Neural progenitor cell (in vitro differentiated cells): ENCODE results near the gene GTF3C2. TPM values are rescaled to one million over a fixed set of nuclear protein-coding genes. Genes with fewer than 3 reads are reported as not detected.

Experiments
- DNase-seq: peaks from one replicate; pipeline ENCODE4 v3.0.0-alpha.2; 2016; ENCODE audit warnings: low spot score
- H2AFZ ChIP-seq: fragments of 200-600 bp; sonication (generic); replicated peaks from 2 replicates; pipeline ENCODE4 v1.6.1; 2016; ENCODE audit warnings: antibody characterized with exemption
- H3F3A ChIP-seq: fragments of 200-600 bp; sonication (generic); 2 replicates; pipeline ENCODE4 v1.6.1; 2016; ENCODE audit warnings: antibody characterized with exemption, low read depth
- H3K27ac ChIP-seq: fragments of 200-600 bp; sonication (generic); 2 replicates; pipeline ENCODE4 v1.5.1; 2016; ENCODE audit warnings: mild to moderate bottlenecking
- H3K27me3 ChIP-seq: fragments of 200-600 bp; sonication (generic); 2 replicates; pipeline ENCODE4 v1.6.1; 2016; ENCODE audit warnings: mild to moderate bottlenecking, moderate library complexity
- H3K36me3 ChIP-seq: fragments of 200-600 bp; sonication (generic); 2 replicates; pipeline ENCODE4 v1.5.1; 2016
- H3K4me1 ChIP-seq: fragments of 200-600 bp; sonication (generic); 2 replicates; pipeline ENCODE4 v1.6.1; 2016; ENCODE audit warnings: mixed run types
- H3K4me2 ChIP-seq: fragments of 200-600 bp; sonication (generic); 2 replicates; pipeline ENCODE4 v1.6.1; 2016
- H3K4me3 ChIP-seq: fragments of 200-600 bp; sonication (generic); 2 replicates; pipeline ENCODE4 v1.5.1; 2016
- H3K79me2 ChIP-seq: fragments of 200-600 bp; sonication (generic); 2 replicates; pipeline ENCODE4 v1.6.1; 2016; ENCODE audit warnings: low read depth
- H3K9ac ChIP-seq: fragments of 200-600 bp; sonication (generic); 2 replicates; pipeline ENCODE4 v1.6.1; 2016
- H3K9me3 ChIP-seq: fragments of 200-600 bp; sonication (generic); 2 replicates; pipeline ENCODE4 v1.5.1; 2016; ENCODE audit warnings: low read depth
- H4K20me1 ChIP-seq: fragments of 200-600 bp; sonication (generic); 2 replicates; pipeline ENCODE4 v1.6.1; 2016; ENCODE audit warnings: low read depth
- H3K27ac Mint-ChIP-seq: 3 replicates; pipeline ENCODE4 v1.8.0; 2021; ENCODE audit warnings: mixed read lengths
- H3K27me3 Mint-ChIP-seq: 2 replicates; pipeline ENCODE4 v1.8.0; 2022; ENCODE audit warnings: low read depth, mild to moderate bottlenecking, inconsistent platforms, moderate library complexity, mixed read lengths; ENCODE audit not compliant: insufficient read depth
- H3K36me3 Mint-ChIP-seq: 3 replicates; pipeline ENCODE4 v1.8.0; 2021; ENCODE audit warnings: mixed read lengths
- H3K4me1 Mint-ChIP-seq: 3 replicates; pipeline ENCODE4 v1.8.0; 2021; ENCODE audit warnings: mixed read lengths
- H3K4me3 Mint-ChIP-seq: 3 replicates; pipeline ENCODE4 v1.8.0; 2021; ENCODE audit warnings: mild to moderate bottlenecking, moderate library complexity, mixed read lengths
- H3K9me3 Mint-ChIP-seq: 3 replicates; pipeline ENCODE4 v1.8.0; 2020; ENCODE audit warnings: mixed read lengths
- EZH2 ChIP-seq: fragments of 200-600 bp; sonication (generic); IDR thresholded peaks from 2 replicates; pipeline ENCODE4 v1.6.1; 2017; ENCODE audit warnings: antibody characterized with exemption, mild to moderate bottlenecking, moderate library complexity
- EZH2phosphoT487 ChIP-seq: fragments of 200-600 bp; sonication (generic); IDR thresholded peaks from 2 replicates; pipeline ENCODE4 v1.6.1; 2017; ENCODE audit warnings: antibody characterized with exemption
- total RNA-seq: library from RNA; depleted of rRNA; stranded (reverse); fragments of >200 nt; gene quantifications from 2 replicates; pipeline ENCODE4 v1.2.3, GENCODE V29; 2015; ENCODE audit warnings: low replicate concordance
- TF ChIP-seq, protein P1 (sequence below): fragments of 200-600 bp; sonication (generic); IDR thresholded peaks from 2 replicates; pipeline ENCODE4 v1.5.1; 2017; ENCODE audit warnings: antibody characterized with exemption, mild to moderate bottlenecking

The GTF3C2 gene, protein sequence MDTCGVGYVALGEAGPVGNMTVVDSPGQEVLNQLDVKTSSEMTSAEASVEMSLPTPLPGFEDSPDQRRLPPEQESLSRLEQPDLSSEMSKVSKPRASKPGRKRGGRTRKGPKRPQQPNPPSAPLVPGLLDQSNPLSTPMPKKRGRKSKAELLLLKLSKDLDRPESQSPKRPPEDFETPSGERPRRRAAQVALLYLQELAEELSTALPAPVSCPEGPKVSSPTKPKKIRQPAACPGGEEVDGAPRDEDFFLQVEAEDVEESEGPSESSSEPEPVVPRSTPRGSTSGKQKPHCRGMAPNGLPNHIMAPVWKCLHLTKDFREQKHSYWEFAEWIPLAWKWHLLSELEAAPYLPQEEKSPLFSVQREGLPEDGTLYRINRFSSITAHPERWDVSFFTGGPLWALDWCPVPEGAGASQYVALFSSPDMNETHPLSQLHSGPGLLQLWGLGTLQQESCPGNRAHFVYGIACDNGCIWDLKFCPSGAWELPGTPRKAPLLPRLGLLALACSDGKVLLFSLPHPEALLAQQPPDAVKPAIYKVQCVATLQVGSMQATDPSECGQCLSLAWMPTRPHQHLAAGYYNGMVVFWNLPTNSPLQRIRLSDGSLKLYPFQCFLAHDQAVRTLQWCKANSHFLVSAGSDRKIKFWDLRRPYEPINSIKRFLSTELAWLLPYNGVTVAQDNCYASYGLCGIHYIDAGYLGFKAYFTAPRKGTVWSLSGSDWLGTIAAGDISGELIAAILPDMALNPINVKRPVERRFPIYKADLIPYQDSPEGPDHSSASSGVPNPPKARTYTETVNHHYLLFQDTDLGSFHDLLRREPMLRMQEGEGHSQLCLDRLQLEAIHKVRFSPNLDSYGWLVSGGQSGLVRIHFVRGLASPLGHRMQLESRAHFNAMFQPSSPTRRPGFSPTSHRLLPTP
- total RNA-seq: 57.3 and 73.9 TPM in 2 replicates

DNA sequence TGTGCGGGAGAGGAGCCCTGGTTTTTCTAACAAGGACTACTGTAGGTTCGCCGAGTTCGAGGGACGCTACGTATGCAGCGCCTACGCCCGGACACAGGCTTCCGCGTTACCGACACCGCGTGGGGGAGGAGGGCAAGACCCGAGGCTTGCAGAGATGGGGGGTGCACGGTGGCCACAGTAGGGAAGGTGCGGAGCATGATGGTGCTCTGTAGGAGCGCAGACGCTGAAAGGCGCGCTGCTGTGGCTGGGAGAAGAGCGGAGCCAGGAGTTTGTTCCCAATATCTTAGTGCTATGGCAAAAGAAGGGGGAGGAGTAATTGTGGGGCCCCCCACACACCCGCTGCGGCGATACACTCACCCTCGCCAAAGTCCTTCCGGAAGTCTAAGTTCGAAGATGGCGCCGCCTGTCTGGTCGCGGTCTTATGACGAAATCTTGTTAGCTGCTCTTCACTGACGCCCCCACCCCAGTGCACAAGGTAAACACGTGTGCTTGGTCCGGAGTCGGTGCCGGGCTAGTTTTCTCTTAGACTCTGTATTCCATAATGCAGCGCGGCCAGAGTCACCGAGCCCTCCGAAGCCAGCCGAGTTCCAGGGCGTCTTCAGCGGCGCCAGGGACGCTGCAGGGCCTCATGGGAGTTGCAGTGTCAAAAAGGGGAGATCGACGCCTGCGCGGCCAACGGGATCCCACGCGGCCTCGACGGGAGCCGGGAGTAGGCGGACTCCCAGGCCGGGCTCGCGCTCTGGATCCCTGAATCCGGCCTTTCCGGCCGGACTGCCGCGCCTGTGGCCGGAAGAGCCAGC lies at the start of gene GTF3C2:
Gene GTF3C2 (minus strand): TSS at position 383 of the 800 bp plus-strand sequence. CDS start 13,210 bp downstream, outside the sequence.
- peak within 1 kb of the TSS; percentile 68 for H3K4me3 ChIP-seq
- H3K79me2 ChIP-seq: peaks cover 77% of the 10 kb centered on the region
- H3K9me3 Mint-ChIP-seq: peaks cover 3% of the 10 kb centered on the region
- peaks cover 2% of the 10 kb centered on the region for H3K27me3 Mint-ChIP-seq
- no peaks in the 10 kb centered on the region for H3K27me3 ChIP-seq
- H3K4me2 ChIP-seq: peak within 1 kb of the TSS; percentile 98
- H3K9me3 ChIP-seq: no peaks in the 10 kb centered on the region
- peak within 1 kb of the TSS; percentile 69 for H2AFZ ChIP-seq
- peak within 1 kb of the TSS; percentile 94 for H3K27ac ChIP-seq
- H3K4me1 Mint-ChIP-seq: peaks cover 30% of the 10 kb centered on the region
- DNase-seq: peak; percentile 99
- H3K9ac ChIP-seq: peak within 1 kb of the TSS; percentile 79
- H3K36me3 Mint-ChIP-seq: peaks cover 6% of the 10 kb centered on the region
- TF ChIP-seq EZH2: no peak
- no peak for TF ChIP-seq EZH2phosphoT487
- TF ChIP-seq, protein P1, sequence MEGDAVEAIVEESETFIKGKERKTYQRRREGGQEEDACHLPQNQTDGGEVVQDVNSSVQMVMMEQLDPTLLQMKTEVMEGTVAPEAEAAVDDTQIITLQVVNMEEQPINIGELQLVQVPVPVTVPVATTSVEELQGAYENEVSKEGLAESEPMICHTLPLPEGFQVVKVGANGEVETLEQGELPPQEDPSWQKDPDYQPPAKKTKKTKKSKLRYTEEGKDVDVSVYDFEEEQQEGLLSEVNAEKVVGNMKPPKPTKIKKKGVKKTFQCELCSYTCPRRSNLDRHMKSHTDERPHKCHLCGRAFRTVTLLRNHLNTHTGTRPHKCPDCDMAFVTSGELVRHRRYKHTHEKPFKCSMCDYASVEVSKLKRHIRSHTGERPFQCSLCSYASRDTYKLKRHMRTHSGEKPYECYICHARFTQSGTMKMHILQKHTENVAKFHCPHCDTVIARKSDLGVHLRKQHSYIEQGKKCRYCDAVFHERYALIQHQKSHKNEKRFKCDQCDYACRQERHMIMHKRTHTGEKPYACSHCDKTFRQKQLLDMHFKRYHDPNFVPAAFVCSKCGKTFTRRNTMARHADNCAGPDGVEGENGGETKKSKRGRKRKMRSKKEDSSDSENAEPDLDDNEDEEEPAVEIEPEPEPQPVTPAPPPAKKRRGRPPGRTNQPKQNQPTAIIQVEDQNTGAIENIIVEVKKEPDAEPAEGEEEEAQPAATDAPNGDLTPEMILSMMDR: no peak
- no peaks in the 10 kb centered on the region for H3K36me3 ChIP-seq
- H4K20me1 ChIP-seq: peaks cover 19% of the 10 kb centered on the region
- H3F3A ChIP-seq: peaks cover 49% of the 10 kb centered on the region
- H3K27ac Mint-ChIP-seq: peak within 1 kb of the TSS; percentile 98
- H3K4me1 ChIP-seq: peaks cover 5% of the 10 kb centered on the region
- peak within 1 kb of the TSS; percentile 98 for H3K4me3 Mint-ChIP-seq

DNA sequence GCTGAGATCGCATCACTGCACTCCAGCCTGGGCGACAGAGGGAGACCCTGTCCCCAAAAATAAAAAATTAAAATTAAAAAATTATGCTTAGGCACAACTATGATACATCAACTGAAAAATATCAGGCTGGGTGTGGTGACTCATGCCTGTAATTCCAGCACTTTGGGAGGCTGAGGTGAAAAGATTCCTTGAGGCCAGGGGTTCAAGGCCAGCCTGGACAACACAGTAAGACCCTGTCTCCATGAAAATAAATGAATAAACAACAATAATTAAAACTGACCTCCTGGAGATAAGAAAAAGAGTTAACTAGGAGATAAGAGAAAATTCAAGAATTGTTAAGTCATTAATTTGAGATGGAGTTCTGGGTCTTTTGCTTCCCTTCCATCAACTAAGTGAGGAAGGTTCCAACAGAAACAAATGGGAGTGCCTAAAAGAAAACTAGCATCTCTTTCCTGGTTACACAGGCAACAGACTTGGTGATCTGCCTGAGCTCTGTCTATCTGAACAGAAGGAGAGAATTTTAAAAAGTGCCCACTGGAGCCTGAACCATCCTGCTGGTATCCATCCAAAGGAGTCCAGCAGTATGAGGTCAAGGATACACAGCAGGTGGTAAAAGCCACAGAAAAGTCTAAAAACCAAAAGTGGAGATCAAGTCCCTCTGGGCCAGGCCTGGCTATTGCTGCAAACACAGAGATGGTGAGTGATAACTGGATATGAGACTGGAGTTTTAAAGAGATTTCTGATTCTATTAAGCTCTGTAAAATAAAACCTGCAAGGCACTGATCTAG lies 44.0 kb upstream of the GTF3C2 start:
- peaks cover 4% of the 10 kb centered on the region for H3K36me3 ChIP-seq
- no peaks in the 10 kb centered on the region for H3K9me3 ChIP-seq
- peaks cover 62% of the 10 kb centered on the region for H4K20me1 ChIP-seq
- no peak overlapping the region for H3K9ac ChIP-seq
- no peak overlapping the region for H2AFZ ChIP-seq
- no peak for DNase-seq
- Mint-ChIP-seq H3K4me1 (peaks cover 14% of the 10 kb centered on the region), H3K27ac (no peak overlapping the region), H3K4me3 (no peak overlapping the region), H3K27me3 (peaks cover 2% of the 10 kb centered on the region), H3K9me3 (no peaks in the 10 kb centered on the region), H3K36me3 (peaks cover 13% of the 10 kb centered on the region)
- no peak overlapping the region for H3K4me3 ChIP-seq
- H3K4me2 ChIP-seq: no peak overlapping the region
- TF ChIP-seq EZH2phosphoT487 (no peak), EZH2 (no peak)
- TF ChIP-seq, protein P1: no peak
- H3K27me3 ChIP-seq: no peaks in the 10 kb centered on the region
- H3K79me2 ChIP-seq: peaks cover 100% of the 10 kb centered on the region
- H3F3A ChIP-seq: peaks cover 6% of the 10 kb centered on the region
- peak overlapping the region; percentile 13 for H3K27ac ChIP-seq
- no peaks in the 10 kb centered on the region for H3K4me1 ChIP-seq

DNA sequence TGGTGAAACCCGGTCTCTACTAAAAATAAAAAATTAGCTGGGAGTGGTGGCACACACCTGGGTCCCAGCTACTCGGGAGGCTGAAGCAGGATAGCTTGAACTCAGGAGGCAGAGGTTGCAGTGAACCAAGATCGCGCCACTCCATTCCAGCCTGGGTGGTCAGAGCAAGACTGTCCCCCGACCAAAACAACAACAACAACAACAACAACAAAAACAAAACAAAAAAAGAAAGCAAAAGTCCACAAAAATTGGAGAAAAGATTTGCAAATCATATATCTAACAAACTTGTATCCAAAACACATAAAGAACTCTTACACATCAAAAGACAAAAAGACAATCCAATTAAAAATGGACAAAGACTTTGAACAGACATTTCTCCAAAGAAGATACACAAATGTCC lies 42.4 kb upstream of the GTF3C2 start:
- no peak overlapping the region for H3K27ac Mint-ChIP-seq

More for the DNA sequence above, 42.4 kb upstream of the GTF3C2 start:
- Histone ChIP-seq H3K27me3 (no peaks in the 10 kb centered on the region), H3K79me2 (peaks cover 100% of the 10 kb centered on the region), H3K9me3 (no peaks in the 10 kb centered on the region), H3K4me2 (no peak overlapping the region), H3F3A (peaks cover 6% of the 10 kb centered on the region), H3K27ac (no peak overlapping the region), H3K9ac (no peak overlapping the region), H3K4me3 (no peak overlapping the region), H3K4me1 (no peaks in the 10 kb centered on the region), H2AFZ (no peak overlapping the region), H4K20me1 (peaks cover 63% of the 10 kb centered on the region), H3K36me3 (peaks cover 4% of the 10 kb centered on the region)
- H3K9me3 Mint-ChIP-seq: no peaks in the 10 kb centered on the region
- TF ChIP-seq, protein P1: no peak
- TF ChIP-seq EZH2 (no peak), EZH2phosphoT487 (no peak)
- no peak for DNase-seq
- no peak overlapping the region for H3K4me3 Mint-ChIP-seq
- peaks cover 14% of the 10 kb centered on the region for H3K4me1 Mint-ChIP-seq
- H3K36me3 Mint-ChIP-seq: peaks cover 13% of the 10 kb centered on the region
- no peaks in the 10 kb centered on the region for H3K27me3 Mint-ChIP-seq
